SK-N-SH (cell line): ENCODE measurements around the gene C12orf57.

Source experiments
- CHD2 ChIP-seq: fragments of 150-350 bp; IDR thresholded peaks from 2 replicates; pipeline ENCODE4 v1.6.1; 2018; ENCODE audit warnings: low read length; ENCODE audit not compliant: partially characterized antibody
- EP300 ChIP-seq, 2 experiments: IDR thresholded peaks; 2 replicates each; pipeline versions ENCODE4 v1.4.0 to v1.6.1; 2012; ENCODE audit warnings: borderline replicate concordance in 1 of 2, low read depth in 1 of 2, low read length in 1 of 2
- EZH2phosphoT487 ChIP-seq: fragments of 200-600 bp; sonication (generic); IDR thresholded peaks from 2 replicates; pipeline ENCODE4 v1.6.1; 2017; ENCODE audit warnings: low read depth, mixed run types, mild to moderate bottlenecking, antibody characterized with exemption, moderate library complexity, borderline replicate concordance
- FOXM1 ChIP-seq: IDR thresholded peaks from 2 replicates; pipeline ENCODE4 v1.4.0; 2012; ENCODE audit warnings: low read depth, mild to moderate bottlenecking
- TAF1 ChIP-seq: IDR thresholded peaks from 2 replicates; pipeline ENCODE4 v1.6.1; 2012; ENCODE audit warnings: low read depth, mild to moderate bottlenecking, low read length, moderate library complexity, borderline replicate concordance
- YY1 ChIP-seq: IDR thresholded peaks from 2 replicates; pipeline ENCODE4 v1.4.0; 2012; ENCODE audit warnings: low read depth, mild to moderate bottlenecking
- TF ChIP-seq, protein P1 (sequence below): IDR thresholded peaks from 2 replicates; pipeline ENCODE4 v1.4.0; 2012; ENCODE audit warnings: low read depth
- TF ChIP-seq, protein P2 (sequence below): fragments of 200-600 bp; sonication (generic); IDR thresholded peaks from 2 replicates; pipeline ENCODE4 v1.6.1; 2017; ENCODE audit warnings: antibody characterized with exemption, mild to moderate bottlenecking, moderate library complexity
- TF ChIP-seq, protein P3 (sequence below): IDR thresholded peaks from 2 replicates; pipeline ENCODE4 v1.6.1; 2012; ENCODE audit warnings: mild to moderate bottlenecking, low read depth, low read length, moderate library complexity

DNA sequence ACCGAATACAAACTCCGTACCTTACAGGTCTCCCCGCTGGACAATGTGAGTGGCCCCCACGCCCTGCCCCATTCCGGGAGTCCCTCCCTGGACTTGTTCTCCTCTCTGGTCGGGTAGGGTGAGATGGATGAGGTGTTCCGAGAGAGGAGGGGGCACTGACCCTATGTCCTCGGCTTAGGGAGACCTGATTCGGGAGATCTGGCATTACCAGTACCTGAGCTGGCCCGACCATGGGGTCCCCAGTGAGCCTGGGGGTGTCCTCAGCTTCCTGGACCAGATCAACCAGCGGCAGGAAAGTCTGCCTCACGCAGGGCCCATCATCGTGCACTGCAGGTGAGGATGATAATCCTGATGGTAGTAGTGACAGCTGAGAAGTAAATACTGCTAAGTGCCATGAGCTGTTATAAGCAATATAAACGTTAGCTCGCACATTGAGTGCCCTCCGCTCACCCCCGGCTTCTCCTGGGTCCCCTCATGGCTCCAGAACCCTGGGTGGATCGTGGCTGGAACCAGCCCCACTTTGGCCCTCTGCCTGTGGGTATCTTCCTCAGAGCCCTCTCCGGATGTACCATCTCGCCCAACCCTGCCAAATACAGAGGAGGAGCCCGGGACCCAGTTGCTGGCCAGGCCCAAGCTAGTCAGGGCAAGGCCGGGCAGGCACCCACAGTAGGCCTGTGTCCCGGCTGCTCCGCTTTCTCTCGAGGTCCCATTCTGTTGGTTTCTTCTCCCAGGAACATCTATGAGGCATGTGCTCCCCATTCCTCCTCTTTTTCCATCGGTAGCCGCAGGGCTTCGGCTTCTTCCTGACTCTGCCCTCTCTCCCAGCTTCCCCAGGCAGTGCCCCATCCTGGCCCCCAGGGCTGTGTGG lies 14.2 kb downstream of the C12orf57 start:
- TF ChIP-seq FOXM1 = no peak
- TF ChIP-seq, protein P1, sequence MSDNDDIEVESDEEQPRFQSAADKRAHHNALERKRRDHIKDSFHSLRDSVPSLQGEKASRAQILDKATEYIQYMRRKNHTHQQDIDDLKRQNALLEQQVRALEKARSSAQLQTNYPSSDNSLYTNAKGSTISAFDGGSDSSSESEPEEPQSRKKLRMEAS = no peak
- TF ChIP-seq TAF1 = no peak
- TF ChIP-seq, protein P2, sequence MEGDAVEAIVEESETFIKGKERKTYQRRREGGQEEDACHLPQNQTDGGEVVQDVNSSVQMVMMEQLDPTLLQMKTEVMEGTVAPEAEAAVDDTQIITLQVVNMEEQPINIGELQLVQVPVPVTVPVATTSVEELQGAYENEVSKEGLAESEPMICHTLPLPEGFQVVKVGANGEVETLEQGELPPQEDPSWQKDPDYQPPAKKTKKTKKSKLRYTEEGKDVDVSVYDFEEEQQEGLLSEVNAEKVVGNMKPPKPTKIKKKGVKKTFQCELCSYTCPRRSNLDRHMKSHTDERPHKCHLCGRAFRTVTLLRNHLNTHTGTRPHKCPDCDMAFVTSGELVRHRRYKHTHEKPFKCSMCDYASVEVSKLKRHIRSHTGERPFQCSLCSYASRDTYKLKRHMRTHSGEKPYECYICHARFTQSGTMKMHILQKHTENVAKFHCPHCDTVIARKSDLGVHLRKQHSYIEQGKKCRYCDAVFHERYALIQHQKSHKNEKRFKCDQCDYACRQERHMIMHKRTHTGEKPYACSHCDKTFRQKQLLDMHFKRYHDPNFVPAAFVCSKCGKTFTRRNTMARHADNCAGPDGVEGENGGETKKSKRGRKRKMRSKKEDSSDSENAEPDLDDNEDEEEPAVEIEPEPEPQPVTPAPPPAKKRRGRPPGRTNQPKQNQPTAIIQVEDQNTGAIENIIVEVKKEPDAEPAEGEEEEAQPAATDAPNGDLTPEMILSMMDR = no peak
- no peak for TF ChIP-seq CHD2
- TF ChIP-seq EP300 (IDR thresholded peaks at IDR 0.05; ENCODE audit: borderline replicate concordance in 1 of 2, low read depth in 1 of 2, low read length in 1 of 2) = no peak
- TF ChIP-seq EZH2phosphoT487 = no peak
- no peak for TF ChIP-seq YY1
- TF ChIP-seq, protein P3, sequence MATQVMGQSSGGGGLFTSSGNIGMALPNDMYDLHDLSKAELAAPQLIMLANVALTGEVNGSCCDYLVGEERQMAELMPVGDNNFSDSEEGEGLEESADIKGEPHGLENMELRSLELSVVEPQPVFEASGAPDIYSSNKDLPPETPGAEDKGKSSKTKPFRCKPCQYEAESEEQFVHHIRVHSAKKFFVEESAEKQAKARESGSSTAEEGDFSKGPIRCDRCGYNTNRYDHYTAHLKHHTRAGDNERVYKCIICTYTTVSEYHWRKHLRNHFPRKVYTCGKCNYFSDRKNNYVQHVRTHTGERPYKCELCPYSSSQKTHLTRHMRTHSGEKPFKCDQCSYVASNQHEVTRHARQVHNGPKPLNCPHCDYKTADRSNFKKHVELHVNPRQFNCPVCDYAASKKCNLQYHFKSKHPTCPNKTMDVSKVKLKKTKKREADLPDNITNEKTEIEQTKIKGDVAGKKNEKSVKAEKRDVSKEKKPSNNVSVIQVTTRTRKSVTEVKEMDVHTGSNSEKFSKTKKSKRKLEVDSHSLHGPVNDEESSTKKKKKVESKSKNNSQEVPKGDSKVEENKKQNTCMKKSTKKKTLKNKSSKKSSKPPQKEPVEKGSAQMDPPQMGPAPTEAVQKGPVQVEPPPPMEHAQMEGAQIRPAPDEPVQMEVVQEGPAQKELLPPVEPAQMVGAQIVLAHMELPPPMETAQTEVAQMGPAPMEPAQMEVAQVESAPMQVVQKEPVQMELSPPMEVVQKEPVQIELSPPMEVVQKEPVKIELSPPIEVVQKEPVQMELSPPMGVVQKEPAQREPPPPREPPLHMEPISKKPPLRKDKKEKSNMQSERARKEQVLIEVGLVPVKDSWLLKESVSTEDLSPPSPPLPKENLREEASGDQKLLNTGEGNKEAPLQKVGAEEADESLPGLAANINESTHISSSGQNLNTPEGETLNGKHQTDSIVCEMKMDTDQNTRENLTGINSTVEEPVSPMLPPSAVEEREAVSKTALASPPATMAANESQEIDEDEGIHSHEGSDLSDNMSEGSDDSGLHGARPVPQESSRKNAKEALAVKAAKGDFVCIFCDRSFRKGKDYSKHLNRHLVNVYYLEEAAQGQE = no peak
